ENCODE results near the gene SEMA5A.

GRCh38 chr5:9431151-9431495 lies 114.8 kb downstream of the SEMA5A start:
- TF ChIP-seq POLR2A (IDR thresholded peaks at IDR 0.05) (no peak), EP300 (IDR thresholded peaks at IDR 0.05) (no peak), POLR2AphosphoS5 (IDR thresholded peaks at IDR 0.05) (no peak)
